ENCODE results near the gene SLC9A8.

Gene SLC9A8

GRCh38 chr20:49924247-49924646 is 111.6 kb downstream of the SLC9A8 start:
- no peak for DNase-seq

DNA sequence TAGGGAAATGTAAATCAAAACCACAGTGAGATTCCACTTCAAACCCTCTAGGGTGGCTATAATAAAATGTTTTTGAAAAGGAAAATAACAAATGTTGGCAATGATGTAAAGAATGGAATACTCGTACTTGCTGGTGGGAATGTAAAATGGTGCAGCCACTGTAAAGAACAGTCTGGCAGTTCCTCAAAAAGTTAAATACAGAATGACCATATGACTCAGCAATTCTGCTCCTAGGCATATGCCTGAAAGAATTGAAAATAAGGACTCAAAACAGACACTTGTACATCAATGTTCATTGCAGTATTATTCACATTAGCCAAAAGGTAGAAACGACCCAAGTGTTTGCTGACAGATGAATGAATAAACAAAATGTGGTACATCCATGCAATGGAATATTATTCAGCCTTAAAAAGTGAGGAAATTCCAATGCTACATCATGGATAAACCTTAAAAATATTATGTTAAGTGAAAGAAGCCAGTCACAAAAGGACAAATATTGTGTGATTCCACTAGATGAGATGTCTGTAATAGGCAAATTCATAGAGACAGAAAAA is 113.3 kb downstream of the SLC9A8 start:
- no peak for DNase-seq

- peak; percentile 80 for DNase-seq
Measured at GRCh38 chr20:49928411-49929141, 115.9 kb downstream of the SLC9A8 start.

- no peak for DNase-seq
Measured at GRCh38 chr20:49929142-49929494, 116.5 kb downstream of the SLC9A8 start.

DNA sequence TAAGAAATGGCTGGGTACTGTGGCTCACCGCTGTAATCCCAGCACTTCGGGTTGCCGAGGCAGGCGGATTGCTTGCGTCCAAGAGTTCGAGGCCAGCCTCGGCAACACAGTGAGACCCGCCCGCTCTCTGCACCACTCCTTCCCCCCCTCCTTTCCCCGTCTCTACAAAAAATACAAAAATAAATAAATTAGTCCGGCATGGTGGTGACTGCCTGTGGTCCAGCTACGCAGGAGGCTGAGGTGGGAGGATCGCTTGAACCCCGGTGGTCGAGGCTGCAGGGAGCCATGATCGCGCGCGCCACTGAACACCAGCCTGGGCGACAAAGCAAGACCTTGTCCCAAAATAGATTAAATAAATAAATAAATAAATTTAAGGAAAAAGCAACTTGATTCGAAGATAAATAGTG is 123.1 kb downstream of the SLC9A8 start:
- no peak for DNase-seq

GRCh38 chr20:49936153-49937026 is 123.8 kb downstream of the SLC9A8 start, which contains the start of gene RNF114:
TSS of gene RNF114 (plus strand) at chr20:49936397. CDS start at chr20:49936413, 16 bp downstream.
- peak; percentile 92 for DNase-seq

DNA sequence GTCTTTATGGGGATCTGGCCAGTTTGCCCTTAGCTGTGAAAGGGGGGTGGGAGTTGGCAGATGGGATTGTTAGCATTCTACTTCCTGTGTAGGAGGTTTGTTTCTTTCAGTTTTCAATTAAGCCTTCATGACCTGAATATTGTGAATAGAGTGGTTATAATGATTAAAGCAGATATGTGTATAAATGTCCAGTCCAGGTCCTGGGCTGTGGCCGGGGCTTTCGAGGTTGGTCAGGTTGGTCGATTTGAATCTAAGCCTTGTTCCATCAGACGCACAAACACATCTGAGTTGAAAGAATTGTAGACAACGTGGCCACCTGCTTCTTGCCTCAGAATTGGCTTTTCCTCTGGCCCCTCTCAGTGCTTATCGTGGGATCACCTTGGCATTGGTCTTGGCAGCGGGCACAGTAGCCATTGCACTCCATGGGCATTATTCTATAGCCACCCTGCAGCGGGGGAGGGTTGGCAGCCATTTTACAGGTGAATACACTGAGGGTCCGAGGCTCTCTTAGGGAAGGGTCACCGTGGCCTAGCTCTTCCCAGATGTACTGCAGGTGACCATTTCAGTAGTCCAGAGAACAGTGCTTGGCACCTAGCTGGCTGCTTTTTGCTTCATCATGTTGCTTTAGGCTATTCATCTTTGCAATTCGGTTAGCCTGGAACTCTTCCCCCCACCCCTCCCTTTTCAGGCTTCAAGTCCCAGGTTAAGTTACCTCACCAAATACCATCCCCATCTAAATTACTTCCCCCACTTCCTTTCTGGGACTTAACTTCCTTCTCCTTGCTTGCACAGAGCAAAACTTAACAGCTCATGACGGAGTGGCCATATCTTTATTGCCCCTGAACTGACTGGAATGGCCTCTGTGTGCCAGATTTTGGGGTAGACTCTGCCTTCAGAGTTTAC is 124.7 kb downstream of the SLC9A8 start:
- no peak for DNase-seq

DNA sequence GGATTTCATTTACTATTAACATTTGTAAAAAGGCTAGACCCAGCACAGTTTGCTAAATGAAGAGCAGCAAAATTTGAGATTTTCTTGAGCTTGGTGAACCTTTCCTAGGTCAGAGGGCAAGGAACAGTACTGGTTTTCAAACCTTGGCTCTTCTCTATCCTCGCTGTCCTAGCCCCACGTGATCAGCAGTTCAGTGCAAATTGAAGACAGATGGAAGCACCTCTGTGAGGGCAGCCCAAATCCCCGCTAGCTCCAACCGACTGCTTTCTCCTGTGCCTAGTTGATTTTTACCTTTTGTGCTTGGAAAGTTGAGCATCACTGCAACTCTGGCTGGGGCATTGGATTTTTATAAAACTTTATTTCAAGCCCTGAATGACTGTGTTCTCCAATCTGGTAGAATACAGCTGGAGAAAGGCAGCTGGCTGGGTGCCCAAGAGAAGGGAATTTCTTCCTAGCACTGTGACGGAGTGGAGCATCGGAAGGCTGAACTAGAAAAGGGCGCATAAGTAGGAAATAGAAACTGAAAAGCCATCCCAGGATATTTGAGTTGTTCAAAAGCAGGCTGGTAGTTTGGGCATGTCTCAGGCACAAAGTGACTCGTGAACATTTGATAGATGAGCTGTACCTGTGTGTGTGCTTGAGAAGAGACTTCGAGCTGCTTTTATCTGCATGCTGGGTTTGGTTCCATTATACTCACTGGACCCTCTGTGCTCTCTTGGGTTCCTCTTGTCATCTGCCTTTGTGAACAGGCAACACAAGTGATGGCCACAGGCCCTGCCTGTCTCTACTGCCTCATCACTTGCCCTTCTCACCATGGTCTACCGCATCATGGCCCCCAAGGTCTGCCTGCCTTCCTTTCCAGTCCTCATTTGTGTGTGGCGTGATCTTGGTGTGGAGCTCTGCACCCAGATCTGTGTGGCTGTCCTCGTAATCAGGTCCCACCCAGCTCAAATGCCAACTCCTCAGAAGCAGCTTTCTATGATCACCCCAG is 125.8 kb downstream of the SLC9A8 start:
- DNase-seq, result no peak

GRCh38 chr20:49941456-49941855 is 128.8 kb downstream of the SLC9A8 start:
- DNase-seq, result no peak

Measured in activated naive CD4-positive, alpha-beta T cell treated with anti-CD3 and anti-CD28 coated beads, Interleukin-2, amount 50 U/mL, for 16 hours (primary cell).